ENCODE results near the gene TPCN1.

Gene TPCN1

DNA sequence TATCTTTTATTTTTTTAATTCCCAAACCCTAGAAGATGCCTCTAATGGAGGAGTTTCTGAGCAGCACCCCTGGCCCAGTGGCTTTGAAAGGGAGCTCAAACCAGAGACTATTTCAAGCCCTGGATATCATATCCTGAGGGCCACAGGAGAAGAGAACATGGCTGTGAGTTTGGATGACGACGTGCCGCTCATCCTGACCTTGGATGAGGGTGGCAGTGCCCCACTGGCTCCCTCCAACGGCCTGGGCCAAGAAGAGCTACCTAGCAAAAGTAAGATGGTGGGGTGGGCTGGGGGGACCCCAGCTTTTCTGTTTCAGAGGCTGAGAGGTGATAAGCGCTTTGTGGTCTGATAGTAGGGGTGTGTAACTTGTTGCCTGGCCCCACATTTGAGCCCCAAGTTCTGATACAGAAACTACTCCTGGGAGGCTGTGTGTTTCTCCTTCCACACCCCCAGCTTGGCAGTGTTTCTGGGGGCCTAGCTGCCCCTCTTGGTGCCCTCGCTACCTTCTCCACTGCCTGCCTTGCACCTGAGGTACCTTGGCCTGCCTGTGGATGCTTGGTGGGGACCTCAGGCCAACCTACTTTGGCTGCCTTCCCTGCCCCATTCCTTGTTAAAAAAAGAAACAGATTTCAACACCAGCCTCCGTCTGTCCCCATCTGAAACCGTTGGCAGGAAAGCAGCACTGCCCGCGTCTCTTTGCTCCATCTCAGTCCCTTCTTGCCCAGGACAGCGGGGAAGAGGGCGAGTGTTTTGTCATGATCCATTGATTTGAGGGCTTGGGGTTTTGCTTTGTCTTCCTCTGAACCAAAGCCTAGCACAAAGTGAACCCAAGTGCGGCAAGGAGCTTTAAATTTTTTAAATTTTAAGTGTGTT, 5.7 kb downstream of the TPCN1 start:
- no peak for DNase-seq

GRCh38 chr12:113227686-113228391, 6.6 kb downstream of the TPCN1 start:
- no peak for DNase-seq

DNA sequence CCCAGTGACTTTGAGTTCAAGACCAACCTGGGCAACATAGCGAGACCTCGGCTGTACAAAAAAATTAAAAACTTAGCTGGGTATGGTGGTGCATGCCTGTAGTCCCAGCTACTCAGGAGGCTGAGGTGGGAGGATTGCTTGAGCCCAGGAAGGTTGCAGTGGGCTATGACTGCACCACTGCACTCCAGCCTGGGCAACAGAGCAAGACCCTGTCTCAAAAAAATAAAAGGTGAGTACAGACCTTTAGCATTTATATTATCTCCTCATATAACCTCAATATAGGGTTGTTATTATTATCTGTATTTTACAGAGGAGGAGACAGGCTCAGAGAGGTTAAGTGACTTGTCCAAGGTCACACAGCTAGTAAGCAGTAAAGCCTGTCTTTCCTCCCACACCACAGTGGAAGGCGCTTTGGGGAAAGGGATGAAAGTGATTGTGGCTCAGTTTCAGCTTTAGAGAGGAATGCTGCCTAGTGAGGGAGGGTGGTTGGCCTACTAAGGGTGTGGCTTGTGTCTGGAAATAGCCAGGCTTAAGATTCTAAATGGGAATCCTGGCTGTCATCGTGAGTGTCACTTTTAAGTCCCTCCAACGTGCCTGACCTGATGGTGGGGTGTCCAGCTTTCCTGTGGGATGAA, 7.2 kb downstream of the TPCN1 start:
- DNase-seq = no peak

GRCh38 chr12:113230315-113231234, 9.3 kb downstream of the TPCN1 start:
- no peak for DNase-seq

GRCh38 chr12:113231235-113232088, 10.2 kb downstream of the TPCN1 start:
- no peak for DNase-seq

- DNase-seq = no peak
Observed at GRCh38 chr12:113232089-113232839, 11.0 kb downstream of the TPCN1 start.

DNA sequence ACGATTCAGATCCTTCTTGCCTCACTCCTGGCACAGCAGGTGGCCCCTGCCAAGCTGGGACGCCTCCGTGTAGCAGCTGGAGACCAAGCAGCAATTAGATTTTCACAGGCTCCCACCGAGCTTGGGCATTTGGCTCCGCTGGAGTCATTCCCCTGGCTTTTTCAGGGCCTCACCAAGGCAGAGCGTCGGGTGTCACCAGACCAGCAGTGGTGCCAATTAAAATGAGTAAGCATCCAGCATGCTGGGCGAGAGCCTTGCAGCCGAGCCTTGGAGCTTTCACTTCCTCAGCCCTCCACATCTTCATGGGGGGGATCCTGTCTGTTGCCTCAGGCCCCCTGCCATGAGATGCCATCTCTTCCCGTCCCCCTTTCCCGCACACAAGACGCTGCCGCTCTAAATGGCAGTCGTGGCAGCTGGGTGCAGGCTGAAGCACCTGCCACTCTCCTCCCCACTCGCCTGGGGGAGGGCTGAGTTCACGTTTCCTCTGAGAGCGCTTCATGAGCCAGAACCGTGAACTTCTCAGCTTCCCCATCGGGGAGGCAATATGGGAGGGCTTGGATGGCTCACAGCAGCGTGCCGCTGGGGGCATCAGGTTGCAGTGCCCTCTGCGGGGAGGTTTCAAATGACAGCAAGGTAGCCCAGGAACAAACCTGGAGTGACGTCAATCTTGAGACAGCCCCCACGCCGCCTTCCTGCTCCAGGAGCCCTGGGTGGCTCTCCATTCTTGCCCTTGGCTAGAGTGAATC, 11.7 kb downstream of the TPCN1 start:
- DNase-seq = peak; percentile 58 to 93

GRCh38 chr12:113233967-113234366, 12.7 kb downstream of the TPCN1 start:
- DNase-seq = no peak

DNA sequence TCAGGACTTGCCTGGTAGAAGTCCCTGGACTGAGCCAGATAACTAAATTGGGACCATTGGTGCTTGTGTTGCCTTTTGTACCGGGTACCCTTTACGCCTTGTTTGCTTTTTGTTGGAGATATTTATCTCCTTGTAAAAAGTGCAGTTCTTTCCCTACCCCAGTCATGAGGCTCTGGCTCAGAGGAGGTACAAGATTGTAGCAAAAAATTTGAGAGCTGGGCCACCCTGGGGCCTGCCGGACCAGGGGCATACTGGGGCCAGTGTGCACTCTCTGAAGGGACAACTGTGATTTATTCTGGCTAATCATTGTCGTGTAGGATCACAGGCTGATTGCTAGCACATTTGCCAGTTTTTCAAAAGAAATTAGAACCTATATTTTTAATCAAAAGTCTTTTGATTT, 13.2 kb downstream of the TPCN1 start:
- no peak for DNase-seq

- no peak for DNase-seq
Observed at GRCh38 chr12:113235976-113236375, 14.7 kb downstream of the TPCN1 start.

DNA sequence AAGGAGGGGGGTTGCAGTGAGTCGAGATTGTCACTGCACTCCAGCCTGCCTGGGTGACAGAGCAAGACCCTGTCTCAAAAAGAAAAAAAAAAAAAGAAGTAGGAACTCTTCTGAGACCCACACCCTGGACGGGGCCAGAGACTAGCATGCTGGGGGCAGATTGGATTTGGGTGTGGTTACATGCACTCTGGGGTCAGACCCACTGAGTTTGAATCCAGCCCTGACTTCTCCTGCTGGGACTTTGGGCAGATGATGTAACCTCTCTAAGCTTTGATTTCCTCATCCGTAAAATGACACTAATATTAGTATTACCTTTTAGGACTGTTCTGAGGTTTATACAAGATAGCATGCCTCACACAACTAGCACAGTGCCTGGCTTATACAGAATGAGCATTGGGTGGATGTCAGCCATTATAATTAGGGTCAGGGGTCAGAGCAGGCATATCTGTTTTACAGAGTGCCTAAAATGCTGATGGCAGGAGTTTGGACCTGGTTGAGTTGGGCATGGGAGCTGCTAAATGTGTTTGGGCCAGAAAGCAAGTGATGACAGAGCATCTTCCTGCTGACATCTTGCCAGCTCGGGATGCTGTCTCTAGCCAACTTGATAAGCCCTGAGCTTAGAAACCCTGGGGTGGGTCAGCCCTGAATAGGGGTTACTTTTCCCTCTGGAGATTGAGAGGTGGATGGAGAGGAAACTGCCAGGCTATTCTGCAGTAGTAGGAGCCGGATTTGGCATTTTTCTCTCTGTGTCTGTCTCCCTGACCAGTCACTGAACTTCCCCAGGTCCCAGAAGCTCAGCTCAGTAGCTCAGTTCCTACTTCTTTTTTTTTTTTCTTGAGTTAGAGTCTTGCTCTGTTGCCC, 15.5 kb downstream of the TPCN1 start:
- no peak for DNase-seq

GRCh38 chr12:113237748-113238147, 16.5 kb downstream of the TPCN1 start:
- DNase-seq = peak in 1 of 2 donors; percentile 45

DNA sequence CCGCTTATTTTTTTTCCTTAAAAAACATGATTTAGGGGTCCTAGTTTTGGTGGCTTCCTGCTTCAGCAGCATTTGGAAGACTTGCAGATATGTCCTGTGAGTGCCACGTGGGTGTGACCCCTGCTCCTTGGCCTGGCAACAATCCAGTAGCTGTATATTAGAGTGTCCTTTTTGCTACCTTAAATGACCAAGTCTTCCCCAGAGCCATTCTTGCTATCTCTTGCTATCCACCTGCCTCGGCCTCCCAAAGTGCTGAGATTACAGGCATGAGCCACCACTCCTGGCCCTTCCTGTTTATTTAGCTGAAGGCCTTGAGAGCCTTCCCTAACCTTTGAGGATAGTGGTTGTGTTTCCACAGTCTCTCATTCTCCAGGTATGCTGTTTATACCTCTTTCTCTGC, 17.0 kb downstream of the TPCN1 start:
- DNase-seq = no peak

DNA sequence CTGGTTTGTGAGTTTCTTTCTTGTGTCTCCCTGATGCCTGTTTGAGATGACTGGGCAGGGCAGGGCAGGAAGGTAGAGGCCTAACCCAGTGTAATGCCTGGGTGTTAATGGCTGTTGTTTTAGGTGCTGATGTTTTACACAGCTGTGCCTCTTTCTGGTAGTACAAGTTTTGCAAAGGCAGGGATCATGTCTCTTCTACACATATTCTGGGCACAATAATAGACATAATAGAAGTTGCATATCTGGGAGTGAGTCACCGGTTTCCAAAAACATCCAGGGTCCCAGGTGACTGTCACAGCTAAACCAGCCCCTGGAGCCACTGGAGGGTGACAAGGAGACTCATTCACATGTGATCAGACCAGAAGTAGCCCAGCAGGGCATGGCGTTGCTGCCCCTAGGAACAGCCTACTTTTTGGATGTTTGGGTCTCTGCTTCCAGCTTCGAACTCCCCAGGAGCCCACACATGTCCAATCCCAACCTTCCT, 18.1 kb downstream of the TPCN1 start:
- no peak for DNase-seq

DNA sequence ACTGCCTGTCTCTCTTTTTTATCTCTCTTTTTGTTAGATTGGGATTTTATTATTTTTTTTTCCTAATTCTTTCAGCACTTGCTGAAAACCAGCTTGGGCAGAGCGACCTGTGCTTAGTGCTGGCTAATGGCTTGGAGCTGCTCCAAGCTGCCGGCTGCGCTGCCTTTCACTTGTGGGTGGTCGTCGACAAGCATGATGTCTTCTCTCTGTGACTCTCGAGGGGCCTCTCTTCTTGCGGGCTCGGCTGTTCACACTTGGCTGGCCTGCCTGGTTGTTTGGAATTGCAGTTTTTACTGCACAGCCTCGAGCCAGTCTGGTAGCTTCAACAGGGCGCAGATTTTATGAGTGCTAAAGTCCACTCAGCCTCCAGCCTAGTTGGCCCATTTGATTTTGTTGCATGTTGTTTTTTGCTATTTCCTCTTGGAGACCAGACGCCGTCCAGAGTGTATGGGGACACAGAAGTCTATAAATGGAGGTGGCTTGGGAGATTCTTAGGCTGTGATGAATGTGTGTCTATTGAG, 18.6 kb downstream of the TPCN1 start:
- no peak for DNase-seq

GRCh38 chr12:113240395-113240794, 19.1 kb downstream of the TPCN1 start:
- no peak for DNase-seq

DNA sequence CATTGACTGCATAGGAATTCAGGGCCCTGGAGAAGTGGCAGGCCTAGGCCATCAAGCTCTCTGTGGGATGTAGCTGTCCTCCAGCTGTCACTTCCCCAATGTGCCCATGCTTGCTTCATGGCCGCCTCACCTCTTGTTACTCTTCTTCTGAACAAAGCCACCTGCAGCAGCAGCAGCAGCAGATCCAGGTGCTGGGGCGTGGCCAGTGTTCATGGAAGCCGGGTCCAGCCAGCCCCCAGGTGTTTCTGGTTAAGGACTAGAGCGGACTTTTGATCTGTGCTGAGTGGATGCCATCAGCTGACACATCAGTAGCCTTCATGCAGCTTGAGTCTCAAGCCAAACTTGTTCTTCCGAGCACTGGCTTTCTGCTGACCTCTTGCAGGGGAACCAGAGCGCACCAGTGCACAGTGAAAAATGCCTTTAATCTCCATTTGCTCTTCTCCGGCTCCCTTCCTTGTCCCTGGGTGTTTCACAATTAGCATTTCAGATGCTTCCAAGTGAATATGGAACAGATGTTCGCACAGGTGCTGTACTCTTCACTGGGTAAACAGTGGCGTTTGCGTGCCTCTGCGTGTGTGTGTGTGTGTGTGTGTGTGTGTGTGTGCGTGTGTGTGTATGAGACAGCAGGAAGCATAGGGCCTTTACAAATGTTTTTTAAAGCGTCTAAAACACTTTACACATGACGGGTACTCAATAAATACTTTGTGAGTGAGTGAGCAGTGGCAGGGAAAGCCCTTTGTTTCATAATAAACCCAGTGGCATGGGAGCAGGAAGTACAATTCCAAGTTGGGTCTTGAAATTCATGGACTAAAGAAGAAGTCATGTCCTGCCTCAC, 20.1 kb downstream of the TPCN1 start:
- DNase-seq = no peak

DNA sequence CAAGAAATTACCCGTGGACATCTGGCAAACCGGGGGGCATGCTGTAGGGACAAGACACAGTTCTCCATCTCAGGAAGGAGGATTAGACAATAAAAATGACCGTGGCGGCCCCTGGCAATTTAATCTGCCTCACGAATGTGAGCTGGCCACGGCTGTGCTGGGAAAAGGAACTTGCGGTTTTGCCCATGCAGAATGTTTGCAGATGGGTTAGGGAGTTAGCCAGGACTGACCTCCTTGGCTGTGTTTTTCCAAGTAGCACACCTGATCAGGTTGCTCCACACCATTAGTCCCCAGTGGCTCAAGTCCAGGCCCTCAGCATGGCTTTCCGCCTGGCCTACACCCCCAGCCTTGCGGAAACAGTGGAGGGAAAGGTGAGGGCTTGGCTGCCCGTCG, 20.8 kb downstream of the TPCN1 start:
- peak in 1 of 2 donors; percentile 33 for DNase-seq
